Kidney (tissue), 14 donors: ENCODE data around the gene LRRC8C. TPM values are rescaled to one million over a fixed set of nuclear protein-coding genes. Genes with fewer than 3 reads are reported as not detected.
A peak's percentile ranks its signal among the peaks of the same experiment; 100 is the strongest.

ENCODE experiments used
- DNase-seq, 5 donors: peaks; one replicate each; pipeline ENCODE4 v3.0.0-alpha.2; 2013 to 2020
- FAIRE-seq: peaks from 2 replicates; lab custom pipeline; 2012; peaks lifted over from hg19 to GRCh38; lab: Jason Lieb, UNC
- H3K27ac ChIP-seq, 2 donors: one replicate each; pipeline ENCODE4 v1.7.0; 2013; ENCODE audit warnings: low read depth in 2 of 2, low read length in 2 of 2, inconsistent platforms in 1 of 2
- H3K27me3 ChIP-seq: one replicate; pipeline ENCODE4 v1.7.1; 2013; ENCODE audit warnings: low read length, inconsistent platforms; ENCODE audit not compliant: control insufficient read depth, insufficient read depth
- H3K36me3 ChIP-seq, 3 donors: one replicate each; pipeline versions ENCODE4 v1.7.0 to v1.7.1; 2013; ENCODE audit warnings: low read length in 3 of 3, control low read depth in 1 of 3, inconsistent platforms in 1 of 3; ENCODE audit not compliant: insufficient read depth in 3 of 3, control insufficient read depth in 2 of 3
- H3K4me1 ChIP-seq, 3 donors: one replicate each; pipeline versions ENCODE4 v1.7.0 to v1.7.1; 2013; ENCODE audit warnings: low read length in 3 of 3, inconsistent platforms in 1 of 3, low read depth in 1 of 3; ENCODE audit not compliant: control insufficient read depth in 2 of 3, insufficient read depth in 2 of 3
- H3K4me3 ChIP-seq, 3 donors: one replicate each; pipeline versions ENCODE4 v1.7.0 to v1.8.1; 2013; ENCODE audit warnings: low read length in 3 of 3, control low read depth in 1 of 3, inconsistent platforms in 1 of 3
- H3K9ac ChIP-seq, 3 donors: one replicate each; pipeline versions ENCODE4 v1.7.0 to v1.7.1; 2013; ENCODE audit warnings: low read length in 3 of 3, control low read depth in 1 of 3, inconsistent platforms in 1 of 3
- H3K9me3 ChIP-seq, 3 donors: one replicate each; pipeline versions ENCODE4 v1.7.0 to v1.7.1; 2013; ENCODE audit warnings: low read length in 3 of 3, control low read depth in 1 of 3, inconsistent platforms in 1 of 3; ENCODE audit not compliant: control insufficient read depth in 2 of 3, insufficient read depth in 1 of 3
- intact Hi-C: fragments of 100-400 bp; cut with DNase I; formaldehyde crosslinking; loops from one replicate; pipeline ENCODE4 v1.11.1; 2022
- polyA plus RNA-seq: library from polyadenylated mRNA; stranded (reverse); fragments of 350-450 nt; fragmentation: Illumina TruSeq; extraction: RNeasy Lipid Tissue Mini Kit (QIAGEN cat#74804); gene quantifications from one replicate; pipeline ENCODE4 v1.2.3, GENCODE V29; 2014; ENCODE audit warnings: low read depth, low replicate concordance; ENCODE audit not compliant: insufficient read depth
- total RNA-seq: library from RNA; stranded (reverse); fragmentation: NEBNext Ultra II Directional; extraction: Animal tissue kit (Norgen Biotek cat#: 25700); gene quantifications from one replicate; pipeline ENCODE4 v1.2.1, GENCODE V29; 2021
- TF ChIP-seq, protein P1 (sequence below): IDR thresholded peaks from 3 replicates; pipeline ENCODE4 v1.5.1; 2012; ENCODE audit warnings: mild to moderate bottlenecking, moderate library complexity, borderline replicate concordance; ENCODE audit not compliant: insufficient read depth; ENCODE audit errors: extremely low read depth
- donor health status: control.
- donor health status: control.
- donor health status: control.
- donor health status: control.
- donor health status: control.
- donor health status: DM: yes; HTN: yes; CAD: no.
- donor health status: Normal renal cell carcinoma (clear cell type).

LRRC8C gene
- total and polyA plus RNA-seq, 2 donors from 2014 or later, result 2.6 to 12.7 TPM

DNA sequence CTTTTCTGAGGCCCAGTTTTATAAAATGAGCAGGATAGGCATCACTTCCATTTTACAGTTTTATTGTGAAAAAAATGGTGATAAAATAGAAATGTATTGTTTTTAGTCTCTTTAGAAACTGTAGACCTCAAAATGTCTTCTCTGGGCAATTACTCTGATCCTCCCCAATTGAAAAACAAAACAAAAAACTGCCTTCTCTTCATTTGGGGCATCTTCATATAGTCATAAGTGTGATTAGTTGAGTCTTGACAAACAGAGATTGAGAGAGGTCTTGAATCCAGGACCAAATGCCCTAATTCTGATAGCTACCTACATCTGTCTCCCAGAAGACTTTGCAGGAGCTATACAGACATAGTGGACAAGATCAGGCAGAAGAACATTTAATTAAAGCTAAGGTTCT is 62.9 kb downstream of the LRRC8C start:
- intact Hi-C loops, result no loop called here
- TF ChIP-seq, protein P1, sequence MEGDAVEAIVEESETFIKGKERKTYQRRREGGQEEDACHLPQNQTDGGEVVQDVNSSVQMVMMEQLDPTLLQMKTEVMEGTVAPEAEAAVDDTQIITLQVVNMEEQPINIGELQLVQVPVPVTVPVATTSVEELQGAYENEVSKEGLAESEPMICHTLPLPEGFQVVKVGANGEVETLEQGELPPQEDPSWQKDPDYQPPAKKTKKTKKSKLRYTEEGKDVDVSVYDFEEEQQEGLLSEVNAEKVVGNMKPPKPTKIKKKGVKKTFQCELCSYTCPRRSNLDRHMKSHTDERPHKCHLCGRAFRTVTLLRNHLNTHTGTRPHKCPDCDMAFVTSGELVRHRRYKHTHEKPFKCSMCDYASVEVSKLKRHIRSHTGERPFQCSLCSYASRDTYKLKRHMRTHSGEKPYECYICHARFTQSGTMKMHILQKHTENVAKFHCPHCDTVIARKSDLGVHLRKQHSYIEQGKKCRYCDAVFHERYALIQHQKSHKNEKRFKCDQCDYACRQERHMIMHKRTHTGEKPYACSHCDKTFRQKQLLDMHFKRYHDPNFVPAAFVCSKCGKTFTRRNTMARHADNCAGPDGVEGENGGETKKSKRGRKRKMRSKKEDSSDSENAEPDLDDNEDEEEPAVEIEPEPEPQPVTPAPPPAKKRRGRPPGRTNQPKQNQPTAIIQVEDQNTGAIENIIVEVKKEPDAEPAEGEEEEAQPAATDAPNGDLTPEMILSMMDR, result no peak
- FAIRE-seq (no peak), DNase-seq (no peak)
- Histone ChIP-seq H3K4me1 (peaks cover 0 to 2% (median 0%) of the 10 kb centered on the region in 3 donors), H3K27ac (no peak overlapping the region), H3K4me3 (no peak overlapping the region), H3K9ac (no peak overlapping the region), H3K9me3 (no peaks in the 10 kb centered on the region), H3K27me3 (no peaks in the 10 kb centered on the region), H3K36me3 (no peaks in the 10 kb centered on the region)

DNA sequence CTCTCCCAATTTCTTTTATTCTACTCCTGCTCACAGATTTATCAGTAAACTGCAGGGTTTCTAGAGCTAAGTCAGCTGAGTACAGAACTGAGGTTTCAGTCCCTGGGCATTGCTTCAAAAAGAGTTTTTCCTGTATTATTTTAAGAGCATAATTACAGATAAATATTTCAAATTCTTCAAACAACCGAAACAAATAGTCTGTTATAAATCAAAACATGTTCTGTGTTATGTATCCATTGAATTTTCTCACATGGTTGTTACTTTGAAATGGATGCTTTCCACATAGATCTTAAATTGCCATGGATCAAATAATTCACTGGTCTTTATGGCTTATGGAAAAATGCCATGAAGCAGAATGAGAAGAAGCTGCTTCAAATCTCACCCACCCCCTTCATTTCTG is 64.5 kb downstream of the LRRC8C start:
- Histone ChIP-seq H3K36me3 (no peaks in the 10 kb centered on the region), H3K27me3 (no peaks in the 10 kb centered on the region), H3K27ac (no peak overlapping the region), H3K9me3 (no peaks in the 10 kb centered on the region), H3K4me3 (no peak overlapping the region), H3K4me1 (peaks cover 0 to 2% (median 0%) of the 10 kb centered on the region in 3 donors), H3K9ac (no peak overlapping the region)
- no peak for FAIRE-seq
- TF ChIP-seq, protein P1, result no peak
- intact Hi-C loops, result no loop called here
- peak in 1 of 5 donors; percentile 72 for DNase-seq

DNA sequence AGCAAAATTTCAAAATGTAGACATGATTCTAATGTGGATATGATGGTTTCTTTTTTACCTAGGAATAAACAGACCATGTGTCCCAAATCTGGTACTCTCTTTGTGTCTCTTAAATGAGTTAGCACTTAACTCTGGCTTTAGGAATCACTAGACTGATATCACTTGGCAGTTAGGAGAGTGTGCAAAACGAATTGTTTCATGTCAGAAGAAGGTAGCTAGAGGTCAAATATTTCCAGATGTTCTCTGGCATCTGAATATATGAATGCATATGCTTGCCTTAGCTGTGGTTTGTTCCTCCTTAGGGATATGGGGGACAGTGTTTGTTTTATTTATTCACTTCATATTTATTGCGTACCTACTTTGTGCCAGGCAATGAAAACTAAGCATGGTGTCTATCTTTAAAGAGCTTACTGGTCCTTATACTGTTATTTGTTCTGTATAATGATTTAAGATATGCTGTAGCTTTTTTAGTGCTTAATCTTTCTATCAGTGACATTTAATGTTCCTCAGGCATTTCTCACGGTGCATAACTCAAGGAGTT is 65.2 kb downstream of the LRRC8C start:
- Histone ChIP-seq H3K27ac (no peak overlapping the region), H3K9me3 (no peaks in the 10 kb centered on the region), H3K27me3 (no peaks in the 10 kb centered on the region), H3K9ac (no peak overlapping the region), H3K4me1 (peaks cover 0 to 2% (median 0%) of the 10 kb centered on the region in 3 donors), H3K4me3 (no peak overlapping the region), H3K36me3 (no peaks in the 10 kb centered on the region)
- TF ChIP-seq, protein P1, result no peak
- DNase-seq (peak in 1 of 5 donors; percentile 29), FAIRE-seq (no peak)
- intact Hi-C loops, result no loop called here

DNA sequence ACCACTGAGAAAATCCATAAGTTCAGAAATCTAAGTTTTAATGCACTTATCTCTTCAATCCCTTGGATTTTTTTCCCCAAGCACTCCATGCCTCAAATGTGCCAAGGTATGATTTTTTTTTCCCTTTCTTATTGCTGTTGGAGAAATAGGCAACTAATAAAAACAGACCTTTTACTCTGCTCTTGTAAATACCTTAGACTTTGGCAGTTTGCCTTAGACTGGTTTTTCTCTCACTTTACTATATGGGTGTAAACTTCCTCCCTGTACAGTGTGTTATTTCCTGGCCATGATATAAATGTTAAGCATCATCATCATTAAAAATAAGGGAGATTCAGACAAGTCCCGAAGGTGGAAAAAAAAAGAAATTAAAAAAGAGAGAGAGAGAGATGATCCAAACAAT is 65.7 kb downstream of the LRRC8C start:
- DNase-seq (peak in 1 of 5 donors; percentile 57), FAIRE-seq (no peak)
- H3K4me3 ChIP-seq, result no peak overlapping the region
- no peak overlapping the region for H3K9ac ChIP-seq
- no peaks in the 10 kb centered on the region for H3K27me3 ChIP-seq
- intact Hi-C loops, result no loop called here
- H3K4me1 ChIP-seq, result peaks cover 0 to 2% (median 0%) of the 10 kb centered on the region in 3 donors
- no peak overlapping the region for H3K27ac ChIP-seq
- TF ChIP-seq, protein P1, result no peak
- H3K9me3 ChIP-seq, result no peaks in the 10 kb centered on the region
- H3K36me3 ChIP-seq, result no peaks in the 10 kb centered on the region
